ENCODE measurements around the gene MITD1. TPM values are rescaled to one million over a fixed set of nuclear protein-coding genes. Genes with fewer than 3 reads are reported as not detected.

Gene MITD1
- total and polyA plus RNA-seq, 2 of the 13 experiments (the other 11 are each of a cell fraction or from before 2014, with no cell fraction given), result 17.8 to 43.7 TPM

DNA sequence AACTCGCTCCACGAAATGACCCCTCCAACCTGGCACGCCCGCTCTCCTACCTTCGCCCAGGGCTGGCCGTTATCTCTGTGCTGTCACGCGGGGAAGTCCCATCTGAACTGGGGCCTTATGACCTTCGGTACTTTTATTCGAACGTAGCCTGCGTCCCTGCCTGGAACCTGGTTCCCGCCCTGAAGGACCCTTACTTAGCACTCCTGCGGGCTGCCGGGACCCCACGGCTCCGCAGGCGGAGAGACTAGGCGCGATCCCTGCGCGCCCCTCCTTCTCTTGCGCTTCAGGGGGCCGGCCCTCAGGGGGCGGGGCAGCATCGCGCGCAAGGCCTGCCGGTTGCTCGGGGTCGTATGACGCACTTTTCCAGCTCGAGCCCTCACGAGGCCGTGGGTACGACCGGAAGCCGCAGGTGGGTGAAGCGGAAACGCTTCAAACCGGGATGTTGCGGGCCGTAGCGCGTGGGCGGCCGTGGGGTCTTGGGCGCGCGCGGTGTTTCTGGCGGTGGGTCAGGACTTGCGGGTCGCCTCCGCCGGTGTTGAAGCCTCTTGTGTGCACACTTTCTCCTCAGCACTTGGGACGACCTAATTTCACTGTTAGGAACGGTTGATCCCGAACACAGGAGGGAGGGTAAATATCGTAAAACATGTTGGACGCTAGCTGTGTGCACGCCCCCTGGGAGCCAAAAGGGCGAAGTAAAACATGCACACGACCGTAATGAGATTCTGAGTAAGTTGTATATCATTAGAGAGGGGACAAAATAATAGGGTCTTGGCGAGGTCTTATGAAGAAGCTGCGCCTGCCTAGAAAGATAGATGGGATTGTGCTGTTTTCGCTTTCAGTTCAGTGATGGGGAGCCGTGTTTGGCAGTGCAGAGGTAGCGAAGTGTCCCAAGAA lies 26.0 kb downstream of the MITD1 start, which contains the start of the genes LIPT1 and TSGA10 (continued):
- peak; percentile 97 for TF ChIP-seq ZNF367 (CRISPR knock-in tag; IDR thresholded peaks at IDR 0.05; ENCODE audit: borderline replicate concordance)
- peak; percentile 94 for TF ChIP-seq ZNF670 (CRISPR knock-in tag; IDR thresholded peaks at IDR 0.05; ENCODE audit: borderline replicate concordance)
- TF ChIP-seq, protein P1, sequence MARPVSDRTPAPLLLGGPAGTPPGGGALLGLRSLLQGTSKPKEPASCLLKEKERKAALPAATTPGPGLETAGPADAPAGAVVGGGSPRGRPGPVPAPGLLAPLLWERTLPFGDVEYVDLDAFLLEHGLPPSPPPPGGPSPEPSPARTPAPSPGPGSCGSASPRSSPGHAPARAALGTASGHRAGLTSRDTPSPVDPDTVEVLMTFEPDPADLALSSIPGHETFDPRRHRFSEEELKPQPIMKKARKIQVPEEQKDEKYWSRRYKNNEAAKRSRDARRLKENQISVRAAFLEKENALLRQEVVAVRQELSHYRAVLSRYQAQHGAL (CRISPR knock-in tag; IDR thresholded peaks at IDR 0.05; ENCODE audit: not compliant biosample characterization), result peak; percentile 49
- TF ChIP-seq, protein P2, sequence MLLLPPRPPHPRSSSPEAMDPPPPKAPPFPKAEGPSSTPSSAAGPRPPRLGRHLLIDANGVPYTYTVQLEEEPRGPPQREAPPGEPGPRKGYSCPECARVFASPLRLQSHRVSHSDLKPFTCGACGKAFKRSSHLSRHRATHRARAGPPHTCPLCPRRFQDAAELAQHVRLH (CRISPR knock-in tag; IDR thresholded peaks at IDR 0.05; ENCODE audit: borderline replicate concordance, low read depth), result peak; percentile 95; the same call in 1 of the 2 replicates
- peak; percentile 93 for TF ChIP-seq GATAD2A (CRISPR knock-in tag; IDR thresholded peaks at IDR 0.05)
- TF ChIP-seq ZNF441 (CRISPR knock-in tag; IDR thresholded peaks at IDR 0.05; ENCODE audit: borderline replicate concordance), result peak; percentile 91; the same call in 1 of the 2 replicates
- TF ChIP-seq, protein P3, sequence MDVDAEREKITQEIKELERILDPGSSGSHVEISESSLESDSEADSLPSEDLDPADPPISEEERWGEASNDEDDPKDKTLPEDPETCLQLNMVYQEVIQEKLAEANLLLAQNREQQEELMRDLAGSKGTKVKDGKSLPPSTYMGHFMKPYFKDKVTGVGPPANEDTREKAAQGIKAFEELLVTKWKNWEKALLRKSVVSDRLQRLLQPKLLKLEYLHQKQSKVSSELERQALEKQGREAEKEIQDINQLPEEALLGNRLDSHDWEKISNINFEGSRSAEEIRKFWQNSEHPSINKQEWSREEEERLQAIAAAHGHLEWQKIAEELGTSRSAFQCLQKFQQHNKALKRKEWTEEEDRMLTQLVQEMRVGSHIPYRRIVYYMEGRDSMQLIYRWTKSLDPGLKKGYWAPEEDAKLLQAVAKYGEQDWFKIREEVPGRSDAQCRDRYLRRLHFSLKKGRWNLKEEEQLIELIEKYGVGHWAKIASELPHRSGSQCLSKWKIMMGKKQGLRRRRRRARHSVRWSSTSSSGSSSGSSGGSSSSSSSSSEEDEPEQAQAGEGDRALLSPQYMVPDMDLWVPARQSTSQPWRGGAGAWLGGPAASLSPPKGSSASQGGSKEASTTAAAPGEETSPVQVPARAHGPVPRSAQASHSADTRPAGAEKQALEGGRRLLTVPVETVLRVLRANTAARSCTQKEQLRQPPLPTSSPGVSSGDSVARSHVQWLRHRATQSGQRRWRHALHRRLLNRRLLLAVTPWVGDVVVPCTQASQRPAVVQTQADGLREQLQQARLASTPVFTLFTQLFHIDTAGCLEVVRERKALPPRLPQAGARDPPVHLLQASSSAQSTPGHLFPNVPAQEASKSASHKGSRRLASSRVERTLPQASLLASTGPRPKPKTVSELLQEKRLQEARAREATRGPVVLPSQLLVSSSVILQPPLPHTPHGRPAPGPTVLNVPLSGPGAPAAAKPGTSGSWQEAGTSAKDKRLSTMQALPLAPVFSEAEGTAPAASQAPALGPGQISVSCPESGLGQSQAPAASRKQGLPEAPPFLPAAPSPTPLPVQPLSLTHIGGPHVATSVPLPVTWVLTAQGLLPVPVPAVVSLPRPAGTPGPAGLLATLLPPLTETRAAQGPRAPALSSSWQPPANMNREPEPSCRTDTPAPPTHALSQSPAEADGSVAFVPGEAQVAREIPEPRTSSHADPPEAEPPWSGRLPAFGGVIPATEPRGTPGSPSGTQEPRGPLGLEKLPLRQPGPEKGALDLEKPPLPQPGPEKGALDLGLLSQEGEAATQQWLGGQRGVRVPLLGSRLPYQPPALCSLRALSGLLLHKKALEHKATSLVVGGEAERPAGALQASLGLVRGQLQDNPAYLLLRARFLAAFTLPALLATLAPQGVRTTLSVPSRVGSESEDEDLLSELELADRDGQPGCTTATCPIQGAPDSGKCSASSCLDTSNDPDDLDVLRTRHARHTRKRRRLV (CRISPR knock-in tag; IDR thresholded peaks at IDR 0.05), result no peak
- 0 out of 2 replicates have a peak, but pooled peaks have one; percentile 13 for TF ChIP-seq ZKSCAN1 (IDR thresholded peaks at IDR 0.05; ENCODE audit: low read length)
- TF ChIP-seq, protein P4, sequence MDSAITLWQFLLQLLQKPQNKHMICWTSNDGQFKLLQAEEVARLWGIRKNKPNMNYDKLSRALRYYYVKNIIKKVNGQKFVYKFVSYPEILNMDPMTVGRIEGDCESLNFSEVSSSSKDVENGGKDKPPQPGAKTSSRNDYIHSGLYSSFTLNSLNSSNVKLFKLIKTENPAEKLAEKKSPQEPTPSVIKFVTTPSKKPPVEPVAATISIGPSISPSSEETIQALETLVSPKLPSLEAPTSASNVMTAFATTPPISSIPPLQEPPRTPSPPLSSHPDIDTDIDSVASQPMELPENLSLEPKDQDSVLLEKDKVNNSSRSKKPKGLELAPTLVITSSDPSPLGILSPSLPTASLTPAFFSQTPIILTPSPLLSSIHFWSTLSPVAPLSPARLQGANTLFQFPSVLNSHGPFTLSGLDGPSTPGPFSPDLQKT (CRISPR knock-in tag; IDR thresholded peaks at IDR 0.05; ENCODE audit: borderline replicate concordance), result no peak
- TF ChIP-seq KLF9 (CRISPR knock-in tag; IDR thresholded peaks at IDR 0.05; ENCODE audit: low read depth), result peak; percentile 86; the same call in 1 of the 2 replicates
- 0 out of 2 replicates have a peak, but pooled peaks have one; percentile 68 for TF ChIP-seq ZNF570 (CRISPR knock-in tag; IDR thresholded peaks at IDR 0.05; ENCODE audit: borderline replicate concordance)
- TF ChIP-seq, protein P5, sequence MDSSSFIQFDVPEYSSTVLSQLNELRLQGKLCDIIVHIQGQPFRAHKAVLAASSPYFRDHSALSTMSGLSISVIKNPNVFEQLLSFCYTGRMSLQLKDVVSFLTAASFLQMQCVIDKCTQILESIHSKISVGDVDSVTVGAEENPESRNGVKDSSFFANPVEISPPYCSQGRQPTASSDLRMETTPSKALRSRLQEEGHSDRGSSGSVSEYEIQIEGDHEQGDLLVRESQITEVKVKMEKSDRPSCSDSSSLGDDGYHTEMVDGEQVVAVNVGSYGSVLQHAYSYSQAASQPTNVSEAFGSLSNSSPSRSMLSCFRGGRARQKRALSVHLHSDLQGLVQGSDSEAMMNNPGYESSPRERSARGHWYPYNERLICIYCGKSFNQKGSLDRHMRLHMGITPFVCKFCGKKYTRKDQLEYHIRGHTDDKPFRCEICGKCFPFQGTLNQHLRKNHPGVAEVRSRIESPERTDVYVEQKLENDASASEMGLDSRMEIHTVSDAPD (CRISPR knock-in tag; IDR thresholded peaks at IDR 0.05), result peak; percentile 91
- TF ChIP-seq SMARCE1 (IDR thresholded peaks at IDR 0.05; ENCODE audit: borderline replicate concordance), result no peak
- peak; percentile 96; the same call in 1 of the 2 replicates for TF ChIP-seq NFATC3 (CRISPR knock-in tag; IDR thresholded peaks at IDR 0.05)
- TF ChIP-seq, protein P6, sequence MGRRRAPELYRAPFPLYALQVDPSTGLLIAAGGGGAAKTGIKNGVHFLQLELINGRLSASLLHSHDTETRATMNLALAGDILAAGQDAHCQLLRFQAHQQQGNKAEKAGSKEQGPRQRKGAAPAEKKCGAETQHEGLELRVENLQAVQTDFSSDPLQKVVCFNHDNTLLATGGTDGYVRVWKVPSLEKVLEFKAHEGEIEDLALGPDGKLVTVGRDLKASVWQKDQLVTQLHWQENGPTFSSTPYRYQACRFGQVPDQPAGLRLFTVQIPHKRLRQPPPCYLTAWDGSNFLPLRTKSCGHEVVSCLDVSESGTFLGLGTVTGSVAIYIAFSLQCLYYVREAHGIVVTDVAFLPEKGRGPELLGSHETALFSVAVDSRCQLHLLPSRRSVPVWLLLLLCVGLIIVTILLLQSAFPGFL (CRISPR knock-in tag; IDR thresholded peaks at IDR 0.05), result no peak

All from HepG2 (cell line).